Neural crest cell (in vitro differentiated cells): ENCODE data around the gene ARL4A. TPM values are rescaled to one million over a fixed set of nuclear protein-coding genes. Genes with fewer than 3 reads are reported as not detected.

Experiments used
- DNase-seq: peaks from one replicate; pipeline ENCODE4 v3.0.0; 2021; ENCODE audit warnings: low read depth, mixed read lengths, low spot score
- H3K27ac Mint-ChIP-seq: one replicate; pipeline ENCODE4 v1.8.0; 2021; ENCODE audit warnings: mild to moderate bottlenecking, mixed read lengths; ENCODE audit not compliant: unreplicated experiment
- H3K27me3 Mint-ChIP-seq: 2 replicates; pipeline ENCODE4 v1.8.0; 2021; ENCODE audit warnings: low read depth, mild to moderate bottlenecking, mixed read lengths
- H3K36me3 Mint-ChIP-seq: 2 replicates; pipeline ENCODE4 v1.8.0; 2021; ENCODE audit warnings: low read depth, mild to moderate bottlenecking, mixed read lengths
- H3K4me1 Mint-ChIP-seq: 2 replicates; pipeline ENCODE4 v1.8.0; 2021; ENCODE audit warnings: mixed read lengths
- H3K4me3 Mint-ChIP-seq: one replicate; pipeline ENCODE4 v1.8.0; 2021; ENCODE audit warnings: mild to moderate bottlenecking, mixed read lengths
- H3K9me3 Mint-ChIP-seq: 2 replicates; pipeline ENCODE4 v1.8.0; 2021; ENCODE audit warnings: mixed read lengths
- CTCF ChIP-seq: fragments of 200-600 bp; sonication (generic); conservative IDR thresholded peaks from 2 replicates; pipeline ENCODE4 v1.5.0; 2021; ENCODE audit warnings: antibody characterized with exemption, mild to moderate bottlenecking
- total RNA-seq: library from RNA; stranded (reverse); gene quantifications from 2 replicates; pipeline ENCODE4 v1.2.1, GENCODE V29; 2021

The ARL4A gene
- total RNA-seq, 1 donor from 2014 or later = 71.1 TPM

- peaks cover 7% of the 10 kb centered on the region for H3K4me1 Mint-ChIP-seq
- no peak for TF ChIP-seq CTCF
- H3K4me3 Mint-ChIP-seq = no peak overlapping the region
- H3K27ac Mint-ChIP-seq = no peak overlapping the region
- H3K9me3 Mint-ChIP-seq = peaks cover 3% of the 10 kb centered on the region
- no peak for DNase-seq
- H3K27me3 Mint-ChIP-seq = no peaks in the 10 kb centered on the region
- peaks cover 16% of the 10 kb centered on the region for H3K36me3 Mint-ChIP-seq
Measured at GRCh38 chr7:12699299-12699698, 11.9 kb downstream of the ARL4A start.

- no peaks in the 10 kb centered on the region for H3K27me3 Mint-ChIP-seq
- H3K4me1 Mint-ChIP-seq = peaks cover under 1% of the 10 kb centered on the region
- no peak overlapping the region for H3K4me3 Mint-ChIP-seq
Measured at GRCh38 chr7:12701433-12701832, 14.0 kb downstream of the ARL4A start.

GRCh38 chr7:12703881-12704280 lies 16.4 kb downstream of the ARL4A start:
- Mint-ChIP-seq H3K27ac (no peak overlapping the region), H3K27me3 (no peaks in the 10 kb centered on the region), H3K36me3 (peaks cover 13% of the 10 kb centered on the region), H3K4me3 (no peak overlapping the region), H3K9me3 (peaks cover 5% of the 10 kb centered on the region), H3K4me1 (peaks cover 21% of the 10 kb centered on the region)
- no peak for DNase-seq
- no peak for TF ChIP-seq CTCF

More at GRCh38 chr7:12701433-12701832, 14.0 kb downstream of the ARL4A start:
- Mint-ChIP-seq H3K27ac (no peak overlapping the region), H3K36me3 (peaks cover 16% of the 10 kb centered on the region), H3K9me3 (peaks cover 5% of the 10 kb centered on the region)
- DNase-seq = no peak
- no peak for TF ChIP-seq CTCF

GRCh38 chr7:12705878-12706277 lies 18.4 kb downstream of the ARL4A start:
- Mint-ChIP-seq H3K4me1 (peaks cover 33% of the 10 kb centered on the region), H3K27ac (no peak overlapping the region), H3K27me3 (no peaks in the 10 kb centered on the region), H3K9me3 (peaks cover 5% of the 10 kb centered on the region), H3K4me3 (no peak overlapping the region), H3K36me3 (peaks cover 9% of the 10 kb centered on the region)
- DNase-seq = no peak
- no peak for TF ChIP-seq CTCF

- no peaks in the 10 kb centered on the region for H3K27me3 Mint-ChIP-seq
- DNase-seq = no peak
- H3K27ac Mint-ChIP-seq = no peak overlapping the region
- peaks cover 33% of the 10 kb centered on the region for H3K4me1 Mint-ChIP-seq
- peaks cover 2% of the 10 kb centered on the region for H3K9me3 Mint-ChIP-seq
- no peak for TF ChIP-seq CTCF
- no peaks in the 10 kb centered on the region for H3K36me3 Mint-ChIP-seq
- H3K4me3 Mint-ChIP-seq = peak overlapping the region; percentile 2
Measured at GRCh38 chr7:12706900-12707536, 19.6 kb downstream of the ARL4A start.
